ENCODE measurements around the gene TTBK2. TPM values are rescaled to one million over a fixed set of nuclear protein-coding genes. Genes with fewer than 3 reads are reported as not detected.

The TTBK2 gene
- total RNA-seq, 2 experiments from 2014 or later, result 10.1 to 13.9 TPM

DNA sequence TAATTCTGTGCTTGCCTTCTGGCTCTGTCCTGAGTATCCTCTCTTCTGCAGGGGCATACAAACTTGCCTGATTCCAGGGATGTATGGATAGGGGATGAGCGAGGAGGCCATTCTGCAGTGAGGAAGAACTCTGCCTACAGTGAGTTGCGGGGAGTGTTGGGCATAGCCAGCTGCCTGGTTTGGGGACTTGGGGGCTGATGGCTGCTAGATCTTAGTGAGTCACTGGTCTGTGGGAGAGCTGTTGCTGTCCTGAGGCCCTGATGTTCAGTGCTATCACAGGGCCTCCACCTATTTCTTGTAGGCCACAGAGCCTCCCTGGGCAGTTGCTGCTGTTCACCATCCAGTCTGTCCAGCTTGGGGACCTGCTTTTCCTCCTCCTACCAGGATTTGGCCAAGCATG lies 204.0 kb downstream of the TTBK2 start:
- Mint-ChIP-seq H3K4me1 (ENCODE audit: low read depth) (no peaks in the 10 kb centered on the region), H3K9me3 (ENCODE audit: insufficient read depth) (no peaks in the 10 kb centered on the region), H3K27ac (no peak overlapping the region), H3K4me3 (no peak overlapping the region), H3K27me3 (ENCODE audit: low read depth) (no peaks in the 10 kb centered on the region), H3K36me3 (ENCODE audit: low read depth) (peaks cover 5% of the 10 kb centered on the region)
- CTCF ChIA-PET, result interaction anchor here (1.6 kb wide), 2 partner anchors 13 to 210 kb away, joined by 4 to 5 read pairs; no protein-coding TSS in a partner anchor
- DNase-seq (no peak), ATAC-seq (no peak)
- POLR2A ChIA-PET, result interaction anchor here (1.2 kb wide), 1 partner anchor 14 kb away, joined by 5 read pairs; no protein-coding TSS in a partner anchor

DNA sequence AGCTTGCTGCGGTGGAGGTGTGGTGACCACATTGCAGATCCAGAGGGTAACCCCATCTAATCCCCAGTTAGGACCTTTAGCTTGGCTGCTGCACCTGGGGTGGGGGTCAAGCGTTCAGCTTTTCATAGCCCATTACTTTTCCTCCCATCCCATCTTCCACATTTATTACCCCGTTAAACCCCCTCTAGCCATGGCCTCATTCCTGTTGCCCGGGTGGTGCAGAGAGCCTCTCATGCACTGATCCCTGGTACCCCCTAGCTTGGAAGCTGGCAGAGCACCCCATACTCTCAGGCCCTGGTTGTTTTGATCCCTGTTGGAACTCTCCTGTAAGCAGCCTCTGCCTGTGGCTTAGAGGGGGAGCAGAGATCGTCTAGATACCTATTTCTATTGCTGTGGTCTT lies 204.5 kb downstream of the TTBK2 start:
- Mint-ChIP-seq H3K9me3 (ENCODE audit: insufficient read depth) (no peaks in the 10 kb centered on the region), H3K36me3 (ENCODE audit: low read depth) (peaks cover 5% of the 10 kb centered on the region), H3K27me3 (ENCODE audit: low read depth) (no peaks in the 10 kb centered on the region), H3K4me3 (no peak overlapping the region), H3K27ac (no peak overlapping the region), H3K4me1 (ENCODE audit: low read depth) (no peaks in the 10 kb centered on the region)
- CTCF ChIA-PET, result interaction anchor here (1.0 to 1.6 kb wide), 2 partner anchors 12 to 210 kb away, joined by 4 to 5 read pairs; no protein-coding TSS in a partner anchor
- ATAC-seq, result no peak
- POLR2A ChIA-PET, result interaction anchor here (1.2 kb wide), 1 partner anchor 14 kb away, joined by 5 read pairs; no protein-coding TSS in a partner anchor
- no peak for DNase-seq

DNA sequence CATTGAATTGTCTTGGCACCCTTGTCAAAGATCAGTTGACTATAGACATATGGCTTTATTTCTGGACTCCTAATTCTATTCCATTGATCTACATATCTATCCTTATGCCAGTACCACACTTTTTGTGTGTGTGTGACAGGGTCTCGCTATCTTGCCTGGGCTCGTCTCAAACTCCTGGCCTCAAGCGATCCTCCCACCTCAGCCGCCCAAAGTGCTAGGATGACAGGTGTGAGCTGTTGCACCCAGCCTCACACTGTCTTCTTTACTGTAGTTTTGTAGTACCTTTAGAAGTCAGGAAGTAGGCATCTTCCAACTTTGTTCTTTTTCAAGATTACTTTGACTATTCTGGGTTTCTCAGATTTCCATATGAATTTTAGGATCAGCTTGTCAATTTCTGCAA lies 208.0 kb downstream of the TTBK2 start:
- Mint-ChIP-seq H3K4me3 (no peak overlapping the region), H3K9me3 (ENCODE audit: insufficient read depth) (no peaks in the 10 kb centered on the region), H3K27ac (no peak overlapping the region), H3K36me3 (ENCODE audit: low read depth) (peaks cover 2% of the 10 kb centered on the region), H3K27me3 (ENCODE audit: low read depth) (no peaks in the 10 kb centered on the region), H3K4me1 (ENCODE audit: low read depth) (peaks cover 5% of the 10 kb centered on the region)
- ATAC-seq (no peak), DNase-seq (no peak)
- CTCF ChIA-PET, result interaction anchor here (1.4 to 1.5 kb wide), 2 partner anchors 209 to 214 kb away, joined by 3 to 5 read pairs; no protein-coding TSS in a partner anchor
- POLR2A ChIA-PET, result no interaction called here

DNA sequence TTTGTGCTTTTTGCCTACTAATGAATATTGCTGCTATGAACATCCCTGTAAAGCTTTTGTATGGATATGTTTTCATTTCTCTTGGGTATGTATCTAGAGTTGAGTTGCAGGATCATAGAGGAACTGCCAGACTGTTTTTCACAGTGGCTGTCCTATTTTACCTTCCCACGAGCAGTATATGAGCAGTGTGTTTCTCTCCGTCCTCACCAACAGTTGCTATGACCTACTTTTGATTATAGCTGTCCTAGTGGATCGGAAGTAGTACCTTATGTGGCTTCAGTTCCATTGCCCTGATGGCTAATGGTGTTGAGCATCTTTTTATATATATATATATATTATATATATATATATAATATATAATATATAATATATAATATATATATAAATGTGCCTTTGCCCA lies 208.8 kb downstream of the TTBK2 start:
- H3K9me3 Mint-ChIP-seq (ENCODE audit: insufficient read depth), result no peaks in the 10 kb centered on the region
- ATAC-seq (no peak), DNase-seq (no peak)
- H3K4me3 Mint-ChIP-seq, result no peak overlapping the region
- peaks cover 5% of the 10 kb centered on the region for H3K4me1 Mint-ChIP-seq (ENCODE audit: low read depth)
- H3K36me3 Mint-ChIP-seq (ENCODE audit: low read depth), result peaks cover 2% of the 10 kb centered on the region
- H3K27me3 Mint-ChIP-seq (ENCODE audit: low read depth), result no peaks in the 10 kb centered on the region
- POLR2A ChIA-PET, result no interaction called here
- no peak overlapping the region for H3K27ac Mint-ChIP-seq
- CTCF ChIA-PET, result interaction anchor here (1.4 kb wide), 1 partner anchor 215 kb away, joined by 5 read pairs; no protein-coding TSS in a partner anchor

DNA sequence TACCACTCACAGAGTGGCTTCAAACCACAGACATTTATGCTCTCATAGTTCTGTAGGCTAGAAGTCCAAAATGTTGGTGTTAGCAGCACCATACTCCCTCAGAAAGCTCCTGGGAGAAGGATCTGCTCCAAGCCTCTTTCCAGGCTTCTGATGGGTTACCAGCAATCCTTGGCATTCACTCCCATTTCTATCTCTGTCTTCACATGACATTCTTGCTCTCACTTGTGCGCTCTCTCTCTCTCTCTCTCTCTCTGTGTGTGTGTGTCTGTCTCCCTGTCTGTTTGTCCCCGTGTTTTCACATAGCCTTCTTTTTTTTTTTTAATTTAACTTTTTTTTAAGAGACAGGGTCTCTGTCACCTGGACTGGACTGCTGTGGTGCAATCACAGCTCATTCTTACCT lies 209.9 kb downstream of the TTBK2 start:
- Mint-ChIP-seq H3K4me1 (ENCODE audit: low read depth) (peaks cover 5% of the 10 kb centered on the region), H3K9me3 (ENCODE audit: insufficient read depth) (no peaks in the 10 kb centered on the region), H3K4me3 (no peak overlapping the region), H3K36me3 (ENCODE audit: low read depth) (peaks cover 2% of the 10 kb centered on the region), H3K27me3 (ENCODE audit: low read depth) (no peaks in the 10 kb centered on the region), H3K27ac (no peak overlapping the region)
- POLR2A ChIA-PET, result no interaction called here
- ATAC-seq (no peak), DNase-seq (no peak)
- CTCF ChIA-PET, result no interaction called here

DNA sequence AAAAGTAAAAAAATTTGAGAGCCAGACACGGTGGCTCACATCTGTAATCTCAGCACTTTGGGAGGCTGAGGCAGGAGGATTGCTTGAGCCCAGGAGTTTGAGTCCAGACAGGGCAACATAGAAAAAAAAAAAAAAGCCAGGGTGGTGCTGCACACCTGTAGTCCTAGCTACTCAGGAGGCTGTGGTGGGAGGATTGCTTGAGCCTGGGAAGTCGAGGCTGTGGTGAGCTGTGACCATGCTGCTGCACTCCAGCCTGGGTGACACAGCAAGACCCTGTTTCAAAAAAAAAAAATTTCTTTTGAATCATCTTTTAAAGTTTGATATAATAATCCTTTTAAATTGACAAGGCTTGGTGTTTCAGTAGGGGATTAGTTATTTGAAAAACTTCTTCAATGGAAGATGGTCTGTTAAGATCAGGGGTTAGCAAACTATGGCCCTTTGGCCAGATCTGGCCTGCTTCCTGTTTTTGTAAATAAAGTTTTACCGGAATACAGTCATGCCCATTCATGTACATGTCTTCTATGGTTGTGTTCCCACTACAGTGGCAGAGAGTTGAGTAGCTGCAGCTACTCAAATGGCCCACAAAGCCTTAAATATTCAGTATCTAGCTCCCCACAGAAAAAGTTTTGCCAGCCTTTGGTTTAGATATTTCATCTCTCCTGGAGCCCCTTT lies 212.6 kb downstream of the TTBK2 start:
- ChIA-PET POLR2A (no interaction called here), CTCF (no interaction called here)
- no peak for DNase-seq
- H3K4me1 Mint-ChIP-seq (ENCODE audit: low read depth), result peaks cover 5% of the 10 kb centered on the region
- peaks cover 2% of the 10 kb centered on the region for H3K36me3 Mint-ChIP-seq (ENCODE audit: low read depth)
- no peak for ATAC-seq
- no peaks in the 10 kb centered on the region for H3K27me3 Mint-ChIP-seq (ENCODE audit: low read depth)
- no peaks in the 10 kb centered on the region for H3K9me3 Mint-ChIP-seq (ENCODE audit: insufficient read depth)
- H3K4me3 Mint-ChIP-seq, result no peak overlapping the region
- H3K27ac Mint-ChIP-seq, result no peak overlapping the region

DNA sequence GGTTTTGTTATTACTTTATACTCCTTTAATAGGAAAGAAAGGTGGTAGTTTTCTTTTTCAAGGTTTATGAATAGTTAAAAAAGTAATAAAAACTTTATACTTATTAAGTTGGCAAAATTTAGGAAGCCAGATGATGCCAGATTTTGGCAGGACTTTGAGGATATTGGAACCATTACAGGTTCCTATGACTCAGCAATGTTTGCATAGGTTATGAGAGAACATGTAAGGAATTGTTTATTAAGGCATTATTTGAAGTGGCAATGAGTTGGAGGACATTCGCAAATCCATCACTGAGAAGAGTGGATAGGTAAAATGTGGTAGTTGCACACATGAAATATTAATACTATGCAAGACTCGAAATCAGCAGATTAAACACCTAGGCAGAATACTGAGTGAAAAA lies 213.5 kb downstream of the TTBK2 start:
- H3K27me3 Mint-ChIP-seq (ENCODE audit: low read depth), result no peaks in the 10 kb centered on the region
- H3K9me3 Mint-ChIP-seq (ENCODE audit: insufficient read depth), result no peaks in the 10 kb centered on the region
- peaks cover 5% of the 10 kb centered on the region for H3K4me1 Mint-ChIP-seq (ENCODE audit: low read depth)
- no peak overlapping the region for H3K27ac Mint-ChIP-seq
- ChIA-PET CTCF (interaction anchor here (1.0 to 2.0 kb wide), 3 partner anchors 217 to 238 kb away, joined by 3 to 15 read pairs (median 5); no protein-coding TSS in a partner anchor), POLR2A (no interaction called here)
- DNase-seq (no peak), ATAC-seq (no peak)
- peaks cover 2% of the 10 kb centered on the region for H3K36me3 Mint-ChIP-seq (ENCODE audit: low read depth)
- H3K4me3 Mint-ChIP-seq, result no peak overlapping the region

DNA sequence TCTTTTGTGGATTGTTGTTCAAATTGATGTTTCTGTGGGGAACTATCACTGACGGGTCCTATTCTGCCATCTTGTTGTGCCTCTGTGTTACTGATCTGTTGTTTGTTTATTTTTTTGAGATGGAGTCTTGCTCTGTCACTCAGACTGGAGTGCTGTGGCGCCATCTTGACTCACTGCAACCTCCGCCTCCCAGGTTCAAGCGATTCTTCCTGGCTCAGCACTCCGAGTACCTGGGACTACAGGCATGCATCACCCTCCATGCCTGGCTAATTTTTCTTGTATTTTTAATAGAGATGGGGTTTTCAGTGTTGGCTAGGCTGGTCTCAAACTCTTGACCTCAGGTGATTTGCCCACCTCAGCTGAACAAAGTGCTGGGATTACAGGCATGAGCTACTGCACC lies 215.2 kb downstream of the TTBK2 start:
- ChIA-PET CTCF (interaction anchor here (1.1 to 2.0 kb wide), 4 partner anchors 96 to 499 kb away, joined by 3 to 15 read pairs (median 4); no protein-coding TSS in a partner anchor), POLR2A (no interaction called here)

DNA sequence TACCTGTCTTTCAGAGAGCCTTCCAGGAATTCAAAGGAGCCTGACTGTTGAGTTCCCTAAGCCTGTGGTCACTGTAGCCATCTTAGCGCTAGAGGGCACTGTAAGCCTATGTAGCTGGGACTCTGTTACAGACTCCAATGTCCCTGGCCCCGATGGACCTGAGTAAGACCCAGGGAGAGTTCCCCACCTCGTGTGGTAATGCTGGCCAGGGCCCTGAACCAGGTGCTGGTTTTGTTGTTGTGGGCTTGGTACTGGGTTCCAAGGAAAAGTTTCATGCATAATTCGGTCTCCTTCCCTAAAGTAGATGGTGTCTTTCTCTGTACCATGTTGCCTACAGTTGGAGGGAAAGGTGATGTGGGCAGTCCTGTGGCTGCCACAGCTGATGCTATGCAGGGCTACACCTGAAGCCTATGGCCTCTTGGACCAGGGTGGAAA lies 216.1 kb downstream of the TTBK2 start:
- peak; percentile 95 for ATAC-seq
- ChIA-PET POLR2A (no interaction called here), CTCF (interaction anchor here (1.0 to 1.7 kb wide), 5 partner anchors 9 to 500 kb away, joined by 3 to 4 read pairs (median 3); no protein-coding TSS in a partner anchor)
- Mint-ChIP-seq H3K36me3 (ENCODE audit: low read depth) (peaks cover 12% of the 10 kb centered on the region), H3K4me3 (no peak overlapping the region), H3K27ac (no peak overlapping the region), H3K9me3 (ENCODE audit: insufficient read depth) (no peaks in the 10 kb centered on the region), H3K27me3 (ENCODE audit: low read depth) (no peaks in the 10 kb centered on the region), H3K4me1 (ENCODE audit: low read depth) (peaks cover 5% of the 10 kb centered on the region)
- peak; percentile 76 for DNase-seq

More for the DNA sequence above, 215.2 kb downstream of the TTBK2 start:
- Mint-ChIP-seq H3K27me3 (ENCODE audit: low read depth) (no peaks in the 10 kb centered on the region), H3K9me3 (ENCODE audit: insufficient read depth) (no peaks in the 10 kb centered on the region), H3K4me3 (no peak overlapping the region), H3K4me1 (ENCODE audit: low read depth) (peaks cover 5% of the 10 kb centered on the region), H3K36me3 (ENCODE audit: low read depth) (peaks cover 6% of the 10 kb centered on the region), H3K27ac (no peak overlapping the region)
- DNase-seq, result no peak
- ATAC-seq, result no peak

DNA sequence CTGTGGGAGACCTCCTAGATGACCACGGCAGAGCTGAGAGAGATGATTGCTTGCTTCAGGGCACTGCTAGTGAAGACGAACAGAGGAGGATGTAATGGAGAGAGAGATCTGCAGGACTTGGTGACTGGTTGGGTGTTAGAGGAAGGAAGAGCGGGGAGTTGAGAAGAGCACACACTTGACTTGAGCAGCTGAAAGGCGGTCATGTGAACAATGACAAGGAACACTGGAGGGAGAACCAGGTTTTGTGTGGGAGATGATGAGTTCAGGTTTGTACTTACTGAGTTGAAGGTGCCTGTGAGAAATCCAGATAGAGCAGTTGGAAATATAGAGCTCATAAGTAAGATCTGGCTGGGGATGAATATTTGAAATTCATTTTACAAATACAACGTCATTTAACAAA lies 224.0 kb downstream of the TTBK2 start:
- no peak for DNase-seq
- peaks cover 10% of the 10 kb centered on the region for H3K4me1 Mint-ChIP-seq (ENCODE audit: low read depth)
- POLR2A ChIA-PET, result interaction anchor here (0.7 kb wide), 1 partner anchor 1102 kb away, joined by 3 read pairs; no protein-coding TSS in a partner anchor
- peaks cover 17% of the 10 kb centered on the region for H3K36me3 Mint-ChIP-seq (ENCODE audit: low read depth)
- no peak for ATAC-seq
- CTCF ChIA-PET, result no interaction called here
- no peak overlapping the region for H3K4me3 Mint-ChIP-seq
- H3K27me3 Mint-ChIP-seq (ENCODE audit: low read depth), result no peaks in the 10 kb centered on the region
- H3K9me3 Mint-ChIP-seq (ENCODE audit: insufficient read depth), result no peaks in the 10 kb centered on the region
- H3K27ac Mint-ChIP-seq, result no peak overlapping the region

DNA sequence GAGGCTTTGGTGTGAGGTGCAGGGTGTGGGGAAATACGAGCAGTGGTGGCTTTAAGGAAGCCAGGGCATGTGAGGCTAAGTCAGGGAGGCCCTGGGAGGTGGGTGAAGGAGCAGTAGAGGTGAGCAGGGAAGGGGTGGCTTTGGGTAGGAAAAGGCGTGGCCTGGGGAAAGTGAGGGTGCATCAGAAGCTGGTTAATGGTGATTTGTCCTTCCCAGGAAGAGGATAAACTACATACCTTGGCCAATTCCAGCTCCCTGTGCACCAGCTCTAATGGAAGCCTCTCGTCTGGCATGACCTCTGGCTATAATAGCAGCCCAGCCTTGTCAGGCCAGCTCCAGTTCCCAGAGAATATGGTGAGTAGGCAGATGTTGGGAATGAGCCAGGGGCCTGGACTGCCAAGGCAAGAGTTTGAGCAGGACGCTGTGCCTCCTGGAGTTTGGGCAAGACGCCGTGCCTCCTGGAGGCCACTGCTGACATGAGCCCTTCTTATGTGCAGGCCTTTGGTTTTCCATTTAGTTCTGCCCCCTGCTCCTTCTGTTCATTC lies 225.0 kb downstream of the TTBK2 start:
- peaks cover 20% of the 10 kb centered on the region for H3K4me1 Mint-ChIP-seq (ENCODE audit: low read depth)

DNA sequence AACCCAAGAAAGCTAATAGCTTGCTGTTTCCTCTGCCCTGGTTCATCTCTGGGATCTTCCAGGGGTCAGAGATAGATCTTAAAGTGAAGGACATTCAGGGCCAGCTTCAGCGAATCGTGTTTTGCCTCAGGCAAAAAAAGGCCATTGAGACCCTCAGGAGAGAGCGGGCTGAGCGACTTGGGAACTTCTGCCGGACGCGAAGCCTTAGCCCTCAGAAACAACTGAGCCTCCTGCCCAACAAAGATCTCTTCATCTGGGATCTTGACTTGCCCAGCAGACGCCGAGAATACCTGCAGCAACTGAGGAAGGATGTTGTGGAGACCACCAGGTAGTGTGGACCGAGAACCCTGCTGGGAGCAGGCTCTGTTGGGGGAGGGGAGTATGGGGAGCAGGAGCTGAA lies 226.2 kb downstream of the TTBK2 start:
- CTCF ChIA-PET, result interaction anchor here (0.6 to 1.1 kb wide), 2 partner anchors 10 kb away, joined by 3 read pairs; no protein-coding TSS in a partner anchor
- H3K9me3 Mint-ChIP-seq (ENCODE audit: insufficient read depth), result no peaks in the 10 kb centered on the region

More for the DNA sequence above, 225.0 kb downstream of the TTBK2 start:
- H3K9me3 Mint-ChIP-seq (ENCODE audit: insufficient read depth), result no peaks in the 10 kb centered on the region
- no peak for ATAC-seq
- ChIA-PET CTCF (interaction anchor here (0.6 to 1.1 kb wide), 2 partner anchors 8 to 242 kb away, joined by 3 to 4 read pairs; no protein-coding TSS in a partner anchor), POLR2A (no interaction called here)
- no peak overlapping the region for H3K27ac Mint-ChIP-seq
- no peaks in the 10 kb centered on the region for H3K27me3 Mint-ChIP-seq (ENCODE audit: low read depth)
- H3K4me3 Mint-ChIP-seq, result no peak overlapping the region
- peaks cover 14% of the 10 kb centered on the region for H3K36me3 Mint-ChIP-seq (ENCODE audit: low read depth)
- DNase-seq, result no peak

More for the DNA sequence above, 226.2 kb downstream of the TTBK2 start:
- Mint-ChIP-seq H3K27ac (no peak overlapping the region), H3K27me3 (ENCODE audit: low read depth) (no peaks in the 10 kb centered on the region), H3K4me1 (ENCODE audit: low read depth) (peaks cover 24% of the 10 kb centered on the region), H3K36me3 (ENCODE audit: low read depth) (peaks cover 8% of the 10 kb centered on the region), H3K4me3 (no peak overlapping the region)
- POLR2A ChIA-PET, result no interaction called here
- DNase-seq (no peak), ATAC-seq (no peak)
